HepG2 (cell line): ENCODE data around the gene PEAK3. TPM values are rescaled to one million over a fixed set of nuclear protein-coding genes. Genes with fewer than 3 reads are reported as not detected.

Experiments
- ATF2 ChIP-seq: sonication (generic); formaldehyde crosslinking; IDR thresholded peaks from 2 replicates; pipeline ENCODE4 v1.4.0; 2020; ENCODE audit warnings: missing genetic modification reagents
- HBP1 ChIP-seq: IDR thresholded peaks from 2 replicates; pipeline ENCODE4 v1.6.1; 2016; ENCODE audit warnings: low read depth, control low read depth
- HDAC2 ChIP-seq: sonication (generic); formaldehyde crosslinking; IDR thresholded peaks from 2 replicates; pipeline ENCODE4 v1.4.0; 2020; ENCODE audit warnings: missing genetic modification reagents
- HINFP ChIP-seq: sonication (generic); formaldehyde crosslinking; IDR thresholded peaks from 2 replicates; pipeline ENCODE4 v1.4.0; 2020; ENCODE audit warnings: low read depth, mild to moderate bottlenecking, missing genetic modification reagents
- MAX ChIP-seq: IDR thresholded peaks from 2 replicates; pipeline ENCODE4 v1.6.1; 2012; ENCODE audit warnings: inconsistent platforms
- PLRG1 ChIP-seq: fragments of 450-650 bp; conservative IDR thresholded peaks from 2 replicates; pipeline ENCODE4 v1.6.1; 2016
- RFX1 ChIP-seq: fragments of 450-650 bp; IDR thresholded peaks from 2 replicates; pipeline ENCODE4 v1.6.1; 2017
- SMAD9 ChIP-seq: sonication (generic); formaldehyde crosslinking; IDR thresholded peaks from 2 replicates; pipeline ENCODE4 v1.5.1; 2020; ENCODE audit warnings: mild to moderate bottlenecking, missing genetic modification reagents
- SMC3 ChIP-seq: IDR thresholded peaks from 2 replicates; pipeline ENCODE4 v1.6.1; 2011; ENCODE audit warnings: low read length, improper control_type of control experiment
- TBX3 ChIP-seq: fragments of 450-650 bp; IDR thresholded peaks from 2 replicates; pipeline ENCODE4 v1.6.1; 2017; ENCODE audit warnings: antibody characterized with exemption, mild to moderate bottlenecking, inconsistent platforms, borderline replicate concordance
- TOE1 ChIP-seq: sonication (generic); formaldehyde crosslinking; IDR thresholded peaks from 2 replicates; pipeline ENCODE4 v1.4.0; 2020; ENCODE audit warnings: mild to moderate bottlenecking, missing genetic modification reagents
- WIZ ChIP-seq: sonication (generic); formaldehyde crosslinking; IDR thresholded peaks from 2 replicates; pipeline ENCODE4 v1.5.1; 2020; ENCODE audit warnings: mild to moderate bottlenecking, missing genetic modification reagents
- ZBTB40 ChIP-seq, 2 experiments: fragments of 450-650 bp in 1 of 2; sonication (generic) in 1 of 2; formaldehyde crosslinking in 1 of 2; IDR thresholded peaks; 2 replicates each; pipeline versions ENCODE4 v1.6.1 to v1.8.0; 2016 to 2022; ENCODE audit warnings: antibody characterized with exemption in 1 of 2, mild to moderate bottlenecking in 1 of 2, missing genetic modification reagents in 1 of 2
- ZNF468 ChIP-seq: sonication (generic); formaldehyde crosslinking; IDR thresholded peaks from 2 replicates; pipeline ENCODE4 v1.8.0; 2022; ENCODE audit warnings: mild to moderate bottlenecking, moderate library complexity, missing genetic modification reagents
- ZNF615 ChIP-seq: sonication (generic); formaldehyde crosslinking; IDR thresholded peaks from 2 replicates; pipeline ENCODE4 v1.5.0; 2020; ENCODE audit warnings: mild to moderate bottlenecking, missing genetic modification reagents, borderline replicate concordance
- ZNF724P ChIP-seq: sonication (generic); formaldehyde crosslinking; IDR thresholded peaks from 2 replicates; pipeline ENCODE4 v1.8.0; 2022; ENCODE audit warnings: missing genetic modification reagents, borderline replicate concordance
- ZNF782 ChIP-seq: sonication (generic); formaldehyde crosslinking; IDR thresholded peaks from 2 replicates; pipeline ENCODE4 v1.4.0; 2020; ENCODE audit warnings: missing genetic modification reagents, mild to moderate bottlenecking, borderline replicate concordance
- polyA plus RNA-seq, 8 experiments: library from polyadenylated mRNA; depleted of rRNA in 3 of 8; stranded (reverse) in 7 of 8; unstranded in 1 of 8; fragments of >200 nt; fragmentation: Illumina TruSeq in 4 of 8; extraction: Trizol in 4 of 8; gene quantifications; 2 replicates each; pipeline versions ENCODE4 v1.2.1 to v1.2.3, GENCODE V29; 2011 to 2016; ENCODE audit warnings: low read depth in 4 of 8, missing spikeins in 1 of 8, mixed read lengths in 1 of 8; ENCODE audit not compliant: insufficient read depth in 1 of 8
- total RNA-seq, 5 experiments: library from RNA; depleted of rRNA; stranded (reverse); fragments of >200 nt; fragmentation: Illumina TruSeq; extraction: Trizol; gene quantifications; 2 replicates each; pipeline ENCODE4 v1.2.3, GENCODE V29; 2016; ENCODE audit warnings: low read depth in 1 of 5

Gene PEAK3
- total and polyA plus RNA-seq, 2 of the 13 experiments (the other 11 are each of a cell fraction or from before 2014, with no cell fraction given) = not detected

- TF ChIP-seq ZBTB40 (IDR thresholded peaks at IDR 0.05) (no peak), ZBTB40 (CRISPR knock-in tag; IDR thresholded peaks at IDR 0.05) (0 out of 2 replicates have a peak, but pooled peaks have one; percentile 18), RFX1 (no peak), HDAC2 (CRISPR knock-in tag) (no peak), PLRG1 (no peak), ATF2 (CRISPR knock-in tag) (no peak), TBX3 (no peak), ZNF782 (CRISPR knock-in tag) (no peak), WIZ (CRISPR knock-in tag) (no peak), ZNF615 (CRISPR knock-in tag) (no peak), HBP1 (CRISPR knock-in tag) (no peak), ZNF468 (no peak), SMC3 (peak; percentile 74), ZNF724P (CRISPR knock-in tag) (no peak), SMAD9 (CRISPR knock-in tag) (no peak), HINFP (CRISPR knock-in tag) (no peak), MAX (peak; percentile 48; the same call in 1 of the 2 replicates), TOE1 (CRISPR knock-in tag) (no peak)
These were observed 6.9 kb downstream of the PEAK3 start (continued) for GRCh38 chr19:2274931-2275535.
